ENCODE data around the gene PIP5K1A. TPM values are rescaled to one million over a fixed set of nuclear protein-coding genes. Genes with fewer than 3 reads are reported as not detected.

The PIP5K1A gene
- total and polyA plus RNA-seq, 2 donors (not counting 1 experiment from before 2014, with no cell fraction given) = 80.9 to 118 TPM

DNA sequence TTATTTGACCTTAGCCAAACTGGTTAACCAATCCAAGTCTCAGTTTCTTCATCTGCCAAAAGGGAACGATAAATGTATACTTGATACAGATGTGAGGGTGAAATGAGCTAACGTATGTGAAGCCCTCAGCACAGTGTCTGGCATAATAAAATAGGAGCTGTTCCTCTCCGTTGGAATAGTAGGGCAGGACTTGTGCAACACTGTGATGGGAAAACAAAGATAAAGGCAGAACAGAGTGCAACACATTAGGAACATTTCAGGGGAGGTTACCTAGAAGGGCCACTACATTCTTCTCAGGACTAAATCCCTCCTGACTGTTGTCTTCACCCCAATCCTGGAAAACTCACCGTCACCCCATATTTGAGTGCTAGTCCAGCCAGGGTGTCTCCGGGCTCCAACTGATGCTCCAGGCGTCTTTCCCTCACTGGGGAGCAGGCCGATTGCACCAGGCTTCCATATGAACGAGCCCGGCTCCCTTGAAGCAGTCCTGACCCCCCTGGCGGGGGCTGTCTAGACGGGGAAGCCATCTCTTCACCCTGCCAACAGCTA lies 33.5 kb upstream of the PIP5K1A start:
- H2AFZ ChIP-seq (ENCODE audit: low read length) = peak overlapping the region; percentile 98
- peaks cover 14% of the 10 kb centered on the region for H3K36me3 ChIP-seq (ENCODE audit: control insufficient read depth, insufficient read depth, low read length)
- peak in 1 of 2 donors; percentile 40 for DNase-seq (ENCODE audit: low read depth in 2 of 2)
- peaks cover 11% of the 10 kb centered on the region for H3K79me2 ChIP-seq (ENCODE audit: control insufficient read depth, insufficient read depth, low read length)
- H3K9ac ChIP-seq (ENCODE audit: insufficient read depth, low read length) = peak overlapping the region; percentile 52
- no peaks in the 10 kb centered on the region for H4K20me1 ChIP-seq (ENCODE audit: control insufficient read depth, extremely low read depth, insufficient read depth, low read length)
- H3K4me1 ChIP-seq (ENCODE audit: control insufficient read depth, extremely low read depth, insufficient read depth, low read length) = peaks cover 6% of the 10 kb centered on the region
- H3K27me3 ChIP-seq (ENCODE audit: control insufficient read depth, insufficient read depth, low read length) = no peaks in the 10 kb centered on the region
- H3K27ac ChIP-seq (ENCODE audit: insufficient read depth, low read length) = peak overlapping the region; percentile 62
- TF ChIP-seq EZH2 (IDR thresholded peaks at IDR 0.05; ENCODE audit: low read length, missing control alignments) = no peak
- TF ChIP-seq, protein P1, sequence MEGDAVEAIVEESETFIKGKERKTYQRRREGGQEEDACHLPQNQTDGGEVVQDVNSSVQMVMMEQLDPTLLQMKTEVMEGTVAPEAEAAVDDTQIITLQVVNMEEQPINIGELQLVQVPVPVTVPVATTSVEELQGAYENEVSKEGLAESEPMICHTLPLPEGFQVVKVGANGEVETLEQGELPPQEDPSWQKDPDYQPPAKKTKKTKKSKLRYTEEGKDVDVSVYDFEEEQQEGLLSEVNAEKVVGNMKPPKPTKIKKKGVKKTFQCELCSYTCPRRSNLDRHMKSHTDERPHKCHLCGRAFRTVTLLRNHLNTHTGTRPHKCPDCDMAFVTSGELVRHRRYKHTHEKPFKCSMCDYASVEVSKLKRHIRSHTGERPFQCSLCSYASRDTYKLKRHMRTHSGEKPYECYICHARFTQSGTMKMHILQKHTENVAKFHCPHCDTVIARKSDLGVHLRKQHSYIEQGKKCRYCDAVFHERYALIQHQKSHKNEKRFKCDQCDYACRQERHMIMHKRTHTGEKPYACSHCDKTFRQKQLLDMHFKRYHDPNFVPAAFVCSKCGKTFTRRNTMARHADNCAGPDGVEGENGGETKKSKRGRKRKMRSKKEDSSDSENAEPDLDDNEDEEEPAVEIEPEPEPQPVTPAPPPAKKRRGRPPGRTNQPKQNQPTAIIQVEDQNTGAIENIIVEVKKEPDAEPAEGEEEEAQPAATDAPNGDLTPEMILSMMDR (conservative IDR thresholded peaks at IDR 0.05 in 1 of 2, IDR thresholded peaks at IDR 0.05 in 1 of 2; ENCODE audit: low read depth in 1 of 2, low read length in 2 of 2) = no peak
- H3K9me3 ChIP-seq (ENCODE audit: control insufficient read depth, insufficient read depth, low read depth, low read length) = no peaks in the 10 kb centered on the region
- H3K4me3 ChIP-seq (replicated peaks in 1 of 4; ENCODE audit: control extremely low read depth in 1 of 4, insufficient read depth in 1 of 4, low read depth in 3 of 4, low read length in 4 of 4) = peak overlapping the region; percentile 67 to 94 (median 80)
- H3K4me2 ChIP-seq (ENCODE audit: extremely low read depth, insufficient read depth, low read length) = peak overlapping the region; percentile 97

DNA sequence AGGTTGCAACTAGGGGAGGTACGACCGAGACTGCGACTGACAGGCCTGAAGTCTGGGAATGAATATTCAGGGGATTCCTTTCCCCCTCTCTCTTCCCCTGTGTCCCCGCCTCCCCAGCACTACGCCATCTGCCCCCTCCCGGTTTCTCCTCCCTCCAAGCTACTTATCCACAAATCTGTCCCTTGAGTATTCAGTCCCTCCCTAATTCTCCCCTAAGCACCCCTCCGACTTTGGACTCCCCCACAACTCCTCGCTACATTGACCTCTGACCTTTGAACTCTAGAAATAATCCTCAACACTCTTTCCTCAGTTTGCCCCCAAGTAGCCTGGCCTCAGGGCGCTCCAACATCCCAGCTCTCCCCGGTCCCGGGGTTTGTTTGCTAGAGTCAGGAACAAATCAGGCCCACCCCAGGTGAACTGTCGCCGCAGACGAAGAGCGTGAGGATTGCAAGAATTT lies 33.0 kb upstream of the PIP5K1A start:
- Histone ChIP-seq H3K9me3 (ENCODE audit: control insufficient read depth, insufficient read depth, low read depth, low read length) (no peaks in the 10 kb centered on the region), H2AFZ (ENCODE audit: low read length) (peak overlapping the region; percentile 98), H3K4me2 (ENCODE audit: extremely low read depth, insufficient read depth, low read length) (peak overlapping the region; percentile 97), H3K4me1 (ENCODE audit: control insufficient read depth, extremely low read depth, insufficient read depth, low read length) (peaks cover 6% of the 10 kb centered on the region), H3K79me2 (ENCODE audit: control insufficient read depth, insufficient read depth, low read length) (peaks cover 11% of the 10 kb centered on the region), H3K36me3 (ENCODE audit: control insufficient read depth, insufficient read depth, low read length) (peaks cover 14% of the 10 kb centered on the region), H4K20me1 (ENCODE audit: control insufficient read depth, extremely low read depth, insufficient read depth, low read length) (no peaks in the 10 kb centered on the region), H3K4me3 (replicated peaks in 1 of 4; ENCODE audit: control extremely low read depth in 1 of 4, insufficient read depth in 1 of 4, low read depth in 3 of 4, low read length in 4 of 4) (peak overlapping the region; percentile 67 to 94 (median 80)), H3K27ac (ENCODE audit: insufficient read depth, low read length) (peak overlapping the region; percentile 62), H3K9ac (ENCODE audit: insufficient read depth, low read length) (peak overlapping the region; percentile 52), H3K27me3 (ENCODE audit: control insufficient read depth, insufficient read depth, low read length) (no peaks in the 10 kb centered on the region)
- DNase-seq (ENCODE audit: low read depth in 2 of 2) = peak; percentile 63 to 64
- TF ChIP-seq EZH2 (IDR thresholded peaks at IDR 0.05; ENCODE audit: low read length, missing control alignments) = no peak
- TF ChIP-seq, protein P1 (conservative IDR thresholded peaks at IDR 0.05 in 1 of 2, IDR thresholded peaks at IDR 0.05 in 1 of 2; ENCODE audit: low read depth in 1 of 2, low read length in 2 of 2) = no peak

DNA sequence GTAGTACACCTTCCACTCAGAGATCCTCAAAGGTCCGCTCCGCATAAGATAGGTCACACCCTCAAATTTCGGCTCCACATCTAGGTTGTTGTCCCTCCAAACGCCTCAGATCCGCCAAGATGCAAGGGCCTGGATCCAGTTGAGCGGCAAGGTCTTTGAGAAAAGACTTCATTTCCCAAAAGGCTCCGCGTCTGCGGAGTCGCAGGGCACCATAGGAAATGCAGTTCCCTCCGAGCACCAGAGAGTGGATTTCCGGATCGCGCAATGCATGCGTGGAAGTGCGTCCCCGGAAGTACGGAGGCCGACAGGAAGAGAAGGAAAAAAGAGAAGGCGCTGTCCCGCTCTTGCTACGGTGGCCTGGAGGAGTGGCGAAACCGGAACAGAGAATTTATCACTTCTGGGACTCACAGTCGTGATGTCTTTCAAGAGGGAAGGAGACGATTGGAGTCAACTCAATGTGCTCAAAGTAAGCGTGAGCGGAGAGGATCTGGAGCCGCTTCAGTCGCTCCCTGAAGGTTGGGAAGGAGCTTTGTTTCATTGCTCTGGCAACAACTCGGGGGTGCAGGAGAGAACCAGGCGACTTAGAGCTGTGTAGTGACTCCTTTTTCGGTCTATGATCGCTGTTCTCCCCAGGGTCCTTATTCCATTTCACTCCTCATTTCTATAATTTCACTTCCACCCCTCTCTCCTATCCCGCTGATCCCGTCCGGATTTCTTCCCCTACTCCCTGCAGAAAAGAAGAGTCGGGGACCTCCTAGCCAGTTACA lies 32.4 kb upstream of the PIP5K1A start, which contains the start of the genes LYSMD1 and SCNM1:
LYSMD1 (minus strand) TSS at position 165 of the 767 bp plus-strand sequence. CDS start 644 bp downstream, outside the sequence.
SCNM1 (plus strand) TSS at position 407 of the 767 bp plus-strand sequence; CDS start at position 416, 9 bp downstream.
- no peaks in the 10 kb centered on the region for H3K9me3 ChIP-seq (ENCODE audit: control insufficient read depth, insufficient read depth, low read depth, low read length)
- H3K36me3 ChIP-seq (ENCODE audit: control insufficient read depth, insufficient read depth, low read length) = peaks cover 12% of the 10 kb centered on the region
- TF ChIP-seq, protein P1 (conservative IDR thresholded peaks at IDR 0.05 in 1 of 2, IDR thresholded peaks at IDR 0.05 in 1 of 2; ENCODE audit: low read depth in 1 of 2, low read length in 2 of 2) = no peak
- no peak for TF ChIP-seq EZH2 (IDR thresholded peaks at IDR 0.05; ENCODE audit: low read length, missing control alignments)
- H3K27me3 ChIP-seq (ENCODE audit: control insufficient read depth, insufficient read depth, low read length) = no peaks in the 10 kb centered on the region
- peak within 1 kb of the TSS; percentile 63 for H3K9ac ChIP-seq (ENCODE audit: insufficient read depth, low read length)
- H2AFZ ChIP-seq (ENCODE audit: low read length) = peak within 1 kb of the TSS; percentile 98
- H3K27ac ChIP-seq (ENCODE audit: insufficient read depth, low read length) = peak within 1 kb of the TSS; percentile 84
- peak within 1 kb of the TSS; percentile 67 to 94 (median 80) for H3K4me3 ChIP-seq (replicated peaks in 1 of 4; ENCODE audit: control extremely low read depth in 1 of 4, insufficient read depth in 1 of 4, low read depth in 3 of 4, low read length in 4 of 4)
- H4K20me1 ChIP-seq (ENCODE audit: control insufficient read depth, extremely low read depth, insufficient read depth, low read length) = no peaks in the 10 kb centered on the region
- H3K4me2 ChIP-seq (ENCODE audit: extremely low read depth, insufficient read depth, low read length) = peak within 1 kb of the TSS; percentile 97
- DNase-seq (ENCODE audit: low read depth in 2 of 2) = peak; percentile 99
- peaks cover 6% of the 10 kb centered on the region for H3K4me1 ChIP-seq (ENCODE audit: control insufficient read depth, extremely low read depth, insufficient read depth, low read length)
- H3K79me2 ChIP-seq (ENCODE audit: control insufficient read depth, insufficient read depth, low read length) = peaks cover 11% of the 10 kb centered on the region

Data from fibroblast of lung (primary cell).